GM12892 (cell line): ENCODE data around the gene SLC5A5.

Experiments
- DNase-seq: peaks from one replicate; pipeline ENCODE4 v3.0.0; 2011; ENCODE audit not compliant: insufficient read length
- FAIRE-seq: peaks from 2 replicates; lab custom pipeline; 2011; peaks lifted over from hg19 to GRCh38; lab: Jason Lieb, UNC
- POLR2A ChIP-seq: IDR thresholded peaks from 2 replicates; pipeline ENCODE4 v1.6.1; 2011; ENCODE audit warnings: low read depth, low read length, control low read depth
- POLR2AphosphoS5 ChIP-seq: IDR thresholded peaks from 2 replicates; pipeline ENCODE4 v1.6.1; 2011; ENCODE audit warnings: low read depth, low read length, control low read depth
- TAF1 ChIP-seq: IDR thresholded peaks from 2 replicates; pipeline ENCODE4 v1.6.1; 2011; ENCODE audit warnings: low read depth, mild to moderate bottlenecking, control low read depth, low read length, borderline replicate concordance

Gene SLC5A5

GRCh38 chr19:17866312-17866963 is 5.3 kb upstream of the SLC5A5 start:
- FAIRE-seq (no peak), DNase-seq (no peak)
- TF ChIP-seq POLR2AphosphoS5 (no peak), POLR2A (no peak), TAF1 (no peak)

- no peak for FAIRE-seq
- DNase-seq: no peak
- TF ChIP-seq POLR2A (no peak), POLR2AphosphoS5 (no peak), TAF1 (no peak)
These were observed 4.7 kb upstream of the SLC5A5 start for GRCh38 chr19:17866964-17867486.

- DNase-seq: no peak
- FAIRE-seq: no peak
- no peak for TF ChIP-seq TAF1
- no peak for TF ChIP-seq POLR2A
- TF ChIP-seq POLR2AphosphoS5: no peak
These were observed 3.1 kb upstream of the SLC5A5 start for GRCh38 chr19:17868669-17869068.

GRCh38 chr19:17869114-17869608 is 2.6 kb upstream of the SLC5A5 start:
- FAIRE-seq (no peak), DNase-seq (no peak)
- TF ChIP-seq POLR2AphosphoS5 (no peak), TAF1 (no peak), POLR2A (no peak)

- DNase-seq (no peak), FAIRE-seq (no peak)
- TF ChIP-seq TAF1: no peak
- no peak for TF ChIP-seq POLR2AphosphoS5
- TF ChIP-seq POLR2A: no peak
These were observed 490 bp upstream of the SLC5A5 start for GRCh38 chr19:17871032-17871877.

GRCh38 chr19:17872251-17873001 is 681 bp downstream of the SLC5A5 start:
- no peak for DNase-seq
- TF ChIP-seq POLR2AphosphoS5: no peak
- no peak for TF ChIP-seq POLR2A
- no peak for TF ChIP-seq TAF1
- no peak for FAIRE-seq

- no peak for TF ChIP-seq POLR2AphosphoS5
- no peak for TF ChIP-seq POLR2A
- TF ChIP-seq TAF1: no peak
- FAIRE-seq (no peak), DNase-seq (peak; percentile 88)
These were observed 2.3 kb downstream of the SLC5A5 start for GRCh38 chr19:17873786-17874757.

- FAIRE-seq (no peak), DNase-seq (no peak)
- TF ChIP-seq TAF1: no peak
- no peak for TF ChIP-seq POLR2A
- no peak for TF ChIP-seq POLR2AphosphoS5
These were observed 3.0 kb downstream of the SLC5A5 start for GRCh38 chr19:17874758-17875135.

GRCh38 chr19:17877696-17878095 is 6.0 kb downstream of the SLC5A5 start:
- no peak for TF ChIP-seq POLR2AphosphoS5
- FAIRE-seq (no peak), DNase-seq (no peak)

- no peak for DNase-seq
- FAIRE-seq: no peak
- TF ChIP-seq TAF1 (no peak), POLR2AphosphoS5 (no peak), POLR2A (no peak)
These were observed 7.7 kb downstream of the SLC5A5 start for GRCh38 chr19:17879466-17879865.

- DNase-seq (no peak), FAIRE-seq (no peak)
These were observed 10.0 kb downstream of the SLC5A5 start for GRCh38 chr19:17881701-17882100.

More at GRCh38 chr19:17881701-17882100, 10.0 kb downstream of the SLC5A5 start:
- TF ChIP-seq POLR2A: no peak
- TF ChIP-seq TAF1: no peak
- no peak for TF ChIP-seq POLR2AphosphoS5
